NCI-H2081 (cell line): ENCODE results near the gene IBA57.
"Not testable (repeated sequence)": the region's sequence is repeated elsewhere in the genome, so short reads cannot be mapped to it uniquely, and the experiment has no call there.

ENCODE experiments used
- DNase-seq, 2 experiments: peaks; one replicate each; lab custom pipeline; 2025; lab: John Stamatoyannopoulos, UW

The IBA57 gene

DNA sequence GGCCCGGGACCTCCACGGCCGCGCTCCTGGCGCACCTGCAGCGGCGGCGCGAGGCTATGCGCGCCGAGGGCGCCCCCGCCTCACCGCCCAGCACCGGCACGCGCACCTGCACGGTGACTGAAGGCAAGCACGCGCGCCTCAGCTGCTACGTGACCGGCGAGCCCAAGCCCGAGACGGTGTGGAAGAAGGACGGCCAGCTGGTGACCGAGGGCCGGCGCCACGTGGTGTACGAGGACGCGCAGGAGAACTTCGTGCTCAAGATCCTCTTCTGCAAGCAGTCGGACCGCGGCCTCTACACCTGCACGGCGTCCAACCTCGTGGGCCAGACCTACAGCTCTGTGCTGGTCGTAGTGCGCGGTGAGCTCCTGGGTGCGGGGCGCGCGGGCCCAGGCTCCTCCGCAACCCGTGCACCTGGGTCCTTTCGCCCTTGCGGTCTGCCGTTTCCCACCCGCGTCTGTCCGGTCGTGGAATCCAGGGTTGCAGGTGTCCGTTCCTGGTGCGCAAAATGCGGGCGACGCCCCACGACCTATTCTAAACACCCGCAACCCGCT, 46.9 kb downstream of the IBA57 start:
- no peak for DNase-seq

DNA sequence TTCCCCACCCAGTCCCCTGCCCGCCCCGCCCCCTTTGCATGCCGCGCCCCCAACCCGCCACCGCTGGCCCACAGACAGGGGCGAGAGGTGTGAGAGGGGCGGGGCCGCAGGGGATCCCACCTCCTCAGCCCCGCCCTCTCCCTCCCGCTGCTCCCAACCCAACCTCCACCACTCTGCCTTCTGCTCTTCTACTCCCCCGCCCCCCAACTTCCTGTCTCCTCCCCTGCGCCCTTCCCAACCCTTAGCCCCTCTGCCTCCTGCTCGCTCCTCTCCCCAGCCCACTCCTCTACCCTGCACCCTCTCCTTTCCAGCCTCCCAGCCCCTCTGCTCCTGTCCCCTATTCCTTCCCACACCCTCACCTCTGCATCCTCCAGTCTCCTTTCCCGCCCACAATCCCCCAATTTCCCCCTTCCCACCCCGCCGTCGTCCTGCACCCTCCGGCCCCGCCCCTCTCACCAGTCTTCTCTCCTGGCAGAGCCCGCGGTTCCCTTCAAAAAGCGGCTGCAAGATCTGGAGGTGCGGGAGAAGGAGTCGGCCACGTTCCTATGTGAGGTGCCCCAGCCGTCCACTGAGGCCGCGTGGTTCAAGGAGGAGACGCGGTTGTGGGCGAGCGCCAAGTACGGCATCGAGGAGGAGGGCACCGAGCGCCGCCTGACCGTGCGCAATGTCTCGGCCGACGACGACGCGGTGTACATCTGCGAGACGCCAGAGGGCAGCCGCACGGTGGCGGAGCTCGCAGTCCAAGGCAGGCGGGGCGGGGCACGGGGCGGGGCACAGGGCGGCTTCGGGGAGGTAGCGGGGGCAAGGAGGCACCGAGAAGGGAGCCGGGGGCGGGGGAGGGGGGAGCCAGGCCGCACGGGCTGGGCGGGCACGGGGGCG, 47.6 kb downstream of the IBA57 start:
- DNase-seq, result peak; percentile 77 to 78

DNA sequence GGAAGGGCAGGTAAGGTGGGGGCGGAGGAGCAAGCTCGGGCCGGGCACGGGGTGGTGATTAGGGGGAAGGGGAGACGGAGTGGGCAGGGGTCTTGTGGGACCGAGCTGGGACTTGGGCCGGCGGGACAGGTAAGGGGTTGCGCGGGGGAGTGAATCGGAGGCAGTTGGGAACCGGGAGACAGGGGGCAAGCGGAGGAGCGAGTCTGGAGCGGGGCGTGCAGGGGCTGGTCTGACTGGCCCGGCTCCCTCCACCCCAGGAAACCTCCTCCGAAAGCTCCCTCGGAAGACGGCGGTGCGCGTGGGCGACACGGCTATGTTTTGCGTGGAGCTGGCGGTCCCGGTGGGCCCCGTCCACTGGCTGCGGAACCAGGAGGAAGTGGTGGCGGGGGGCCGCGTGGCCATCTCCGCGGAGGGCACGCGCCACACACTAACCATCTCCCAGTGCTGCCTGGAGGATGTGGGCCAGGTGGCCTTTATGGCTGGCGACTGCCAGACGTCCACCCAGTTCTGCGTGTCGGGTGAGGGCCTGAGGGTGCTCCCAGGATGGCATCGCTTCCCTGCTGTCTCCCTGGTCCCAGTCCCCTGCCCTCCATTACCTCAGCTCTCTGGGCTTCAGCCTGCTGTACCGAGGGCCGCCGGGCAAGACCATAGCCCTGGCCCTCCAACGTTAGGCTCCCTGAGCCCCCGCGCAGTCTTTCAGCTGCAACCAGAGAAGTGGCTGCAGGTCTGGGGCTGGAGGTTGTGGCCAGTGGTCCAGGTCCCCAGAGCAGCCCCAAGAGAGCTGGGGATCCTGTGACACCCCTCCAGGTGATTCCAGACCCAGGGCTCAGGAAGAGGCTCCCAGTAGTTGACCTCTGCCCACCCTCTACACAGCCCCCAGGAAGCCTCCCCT, 48.6 kb downstream of the IBA57 start:
- no peak for DNase-seq

GRCh38 chr1:228214921-228215662, 49.5 kb downstream of the IBA57 start:
- DNase-seq, result no peak

- no peak for DNase-seq
Measured at GRCh38 chr1:228215663-228216116, 50.1 kb downstream of the IBA57 start.

DNA sequence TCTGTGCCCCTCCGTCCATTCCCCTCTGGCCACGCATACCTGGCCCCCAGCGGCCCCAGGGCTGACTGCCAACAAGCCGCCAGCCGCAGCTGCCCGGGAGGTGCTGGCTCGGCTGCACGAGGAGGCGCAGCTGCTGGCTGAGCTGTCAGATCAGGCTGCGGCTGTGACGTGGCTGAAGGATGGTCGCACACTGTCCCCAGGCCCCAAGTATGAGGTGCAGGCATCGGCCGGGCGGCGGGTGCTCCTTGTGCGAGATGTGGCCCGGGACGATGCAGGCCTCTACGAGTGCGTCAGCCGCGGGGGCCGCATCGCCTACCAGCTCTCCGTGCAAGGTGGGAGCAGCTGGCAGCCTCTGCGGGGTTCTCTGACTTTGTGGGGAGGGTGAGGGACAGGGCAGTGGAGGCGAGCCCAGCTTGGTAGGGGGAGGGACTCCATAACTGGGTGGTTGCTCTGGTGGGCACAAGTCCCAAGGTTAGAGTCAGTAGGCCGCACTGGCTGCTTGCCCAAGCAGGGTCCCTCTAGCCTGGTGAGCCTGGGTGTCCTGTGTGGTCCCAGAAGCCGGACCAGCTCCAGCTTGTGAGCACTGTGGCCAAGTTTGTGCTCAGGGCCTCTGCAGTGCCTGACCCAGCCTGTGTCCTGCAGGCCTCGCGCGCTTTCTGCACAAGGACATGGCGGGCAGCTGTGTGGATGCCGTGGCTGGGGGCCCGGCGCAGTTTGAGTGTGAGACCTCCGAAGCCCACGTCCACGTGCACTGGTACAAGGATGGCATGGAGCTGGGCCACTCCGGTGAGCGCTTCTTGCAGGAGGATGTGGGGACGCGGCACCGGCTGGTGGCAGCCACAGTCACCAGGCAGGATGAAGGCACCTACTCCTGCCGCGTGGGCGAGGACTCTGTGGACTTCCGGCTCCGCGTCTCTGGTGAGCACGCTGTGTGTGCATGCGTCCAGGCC, 51.0 kb downstream of the IBA57 start:
- no peak for DNase-seq

GRCh38 chr1:228217551-228218344, 52.1 kb downstream of the IBA57 start:
- no peak for DNase-seq

DNA sequence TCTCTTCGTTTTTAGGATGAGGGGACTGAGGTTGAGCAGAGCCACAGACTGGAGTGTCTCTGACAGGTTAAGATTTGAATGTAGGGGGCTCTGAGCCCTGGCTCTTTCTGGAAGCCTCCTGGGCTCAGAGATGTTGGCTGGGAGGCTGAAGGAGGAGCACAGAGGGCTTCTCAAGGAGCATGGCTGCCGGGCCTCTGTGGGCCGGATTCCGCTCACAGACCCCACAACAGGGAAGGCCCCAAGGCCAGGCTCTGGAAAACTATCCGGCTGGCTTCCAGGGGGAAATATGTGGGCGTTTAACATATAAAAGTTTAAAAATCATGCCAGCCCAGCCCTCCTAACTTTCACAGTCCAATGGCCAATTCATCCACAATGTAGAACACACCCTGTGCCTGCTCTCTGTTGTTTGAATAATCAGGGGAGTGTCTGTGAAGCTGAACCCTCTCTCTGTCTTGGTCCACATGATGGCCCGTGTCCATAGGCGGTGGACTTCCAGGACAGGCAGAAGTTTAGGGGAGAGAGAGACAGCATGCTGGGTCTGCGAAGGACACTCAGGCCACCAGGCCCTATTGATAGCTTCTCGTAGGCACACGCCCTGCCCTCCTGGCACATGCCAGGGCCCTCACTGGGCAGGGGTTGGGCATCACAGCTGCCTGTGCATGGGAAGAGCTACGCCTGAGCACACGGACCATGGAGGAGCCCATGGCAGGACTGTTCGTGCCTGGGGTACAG, 53.1 kb downstream of the IBA57 start:
- no peak for DNase-seq

DNA sequence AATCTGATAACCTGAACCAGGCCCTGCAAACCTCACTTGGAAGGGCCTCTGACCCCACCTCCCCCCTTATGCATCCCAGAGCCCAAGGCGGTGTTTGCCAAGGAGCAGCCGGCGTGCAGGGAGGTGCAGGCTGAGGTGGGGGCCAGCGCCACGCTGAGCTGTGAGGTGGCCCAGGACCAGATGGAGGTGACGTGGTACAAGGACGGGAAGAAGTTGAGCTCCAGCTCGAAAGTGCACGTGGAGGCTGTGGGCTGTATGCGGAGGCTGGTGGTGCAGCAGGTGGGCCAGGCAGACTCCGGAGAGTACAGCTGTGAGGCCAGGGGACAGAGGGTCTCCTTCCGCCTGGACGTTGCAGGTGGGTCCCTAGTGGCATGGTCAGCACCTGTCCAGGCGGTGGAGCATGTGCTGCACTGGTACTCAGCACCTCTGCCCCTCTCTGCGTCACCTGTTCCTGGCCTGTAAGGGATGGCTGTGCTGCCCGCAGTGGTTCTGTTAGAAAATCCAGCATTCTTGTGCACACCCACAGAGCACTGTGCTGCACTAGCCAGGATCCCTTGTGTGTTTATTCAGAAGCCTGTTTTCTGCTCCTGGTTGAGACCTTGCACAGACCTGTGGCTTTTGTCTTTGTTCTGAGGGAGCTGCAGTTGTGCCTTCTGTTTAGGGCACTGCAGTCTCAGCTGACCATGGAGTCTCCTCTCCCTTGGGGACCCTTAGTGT, 53.8 kb downstream of the IBA57 start:
- no peak for DNase-seq

DNA sequence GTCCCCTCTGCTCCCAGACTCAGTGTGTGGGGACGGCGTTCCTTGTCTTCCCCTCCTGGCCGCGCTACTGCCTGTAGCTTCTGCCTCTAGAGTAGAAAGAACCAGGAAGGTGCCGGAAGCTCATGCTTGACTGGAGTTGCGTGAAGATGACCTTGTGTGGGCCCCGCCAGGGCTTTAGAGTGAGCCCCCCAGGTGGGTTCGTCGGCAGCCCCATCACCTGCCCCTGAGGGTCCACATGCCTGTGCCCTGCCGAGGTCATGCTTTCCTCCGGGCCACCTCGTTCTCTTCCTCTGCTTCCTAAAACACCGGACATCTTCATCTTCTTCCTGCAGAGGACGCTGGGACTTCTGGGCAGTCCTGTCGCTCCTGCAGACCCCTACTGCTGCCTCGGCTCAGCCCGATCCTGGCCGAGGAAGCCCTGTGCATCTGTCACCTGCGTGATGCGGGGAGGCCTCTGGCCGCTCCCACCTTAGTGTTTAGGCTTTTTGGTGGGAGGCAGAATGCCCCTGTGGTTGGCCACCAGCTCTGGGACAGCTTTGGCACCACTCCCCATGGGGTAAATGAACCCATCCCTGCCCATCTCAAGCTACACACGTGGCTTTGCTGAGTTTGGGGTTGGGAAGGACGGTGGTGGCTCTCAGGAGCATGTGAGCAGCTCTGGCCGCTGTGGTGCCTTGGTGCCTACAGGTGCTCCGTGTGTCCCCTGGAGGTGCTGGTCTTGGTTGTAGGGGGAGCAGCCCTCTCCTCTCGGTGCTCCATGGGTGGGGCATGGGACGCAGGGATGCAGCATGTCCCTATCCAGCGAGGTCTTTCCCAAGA, 54.6 kb downstream of the IBA57 start:
- no peak for DNase-seq

DNA sequence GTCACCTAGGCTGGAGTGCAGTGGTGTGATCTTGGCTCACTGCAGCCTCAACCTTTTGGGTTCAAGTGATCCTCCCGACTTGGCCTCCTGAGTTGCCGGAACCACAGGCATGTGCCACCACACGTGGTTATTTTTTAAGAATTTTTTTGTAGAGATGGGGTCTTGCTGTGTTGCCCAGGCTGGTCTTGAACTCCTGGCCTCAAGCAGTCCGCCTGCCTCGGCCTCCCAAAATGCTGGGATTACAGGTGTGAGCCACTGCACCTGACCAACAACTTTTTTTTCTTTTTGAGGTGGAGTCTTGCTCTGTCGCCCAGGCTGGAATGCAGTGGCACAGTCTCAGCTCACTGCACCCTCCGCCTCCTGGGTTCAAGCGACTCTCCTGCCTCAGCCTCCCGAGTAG, 55.5 kb downstream of the IBA57 start:
- DNase-seq, result not testable (repeated sequence)

GRCh38 chr1:228222548-228222947, 56.9 kb downstream of the IBA57 start:
- no peak for DNase-seq

DNA sequence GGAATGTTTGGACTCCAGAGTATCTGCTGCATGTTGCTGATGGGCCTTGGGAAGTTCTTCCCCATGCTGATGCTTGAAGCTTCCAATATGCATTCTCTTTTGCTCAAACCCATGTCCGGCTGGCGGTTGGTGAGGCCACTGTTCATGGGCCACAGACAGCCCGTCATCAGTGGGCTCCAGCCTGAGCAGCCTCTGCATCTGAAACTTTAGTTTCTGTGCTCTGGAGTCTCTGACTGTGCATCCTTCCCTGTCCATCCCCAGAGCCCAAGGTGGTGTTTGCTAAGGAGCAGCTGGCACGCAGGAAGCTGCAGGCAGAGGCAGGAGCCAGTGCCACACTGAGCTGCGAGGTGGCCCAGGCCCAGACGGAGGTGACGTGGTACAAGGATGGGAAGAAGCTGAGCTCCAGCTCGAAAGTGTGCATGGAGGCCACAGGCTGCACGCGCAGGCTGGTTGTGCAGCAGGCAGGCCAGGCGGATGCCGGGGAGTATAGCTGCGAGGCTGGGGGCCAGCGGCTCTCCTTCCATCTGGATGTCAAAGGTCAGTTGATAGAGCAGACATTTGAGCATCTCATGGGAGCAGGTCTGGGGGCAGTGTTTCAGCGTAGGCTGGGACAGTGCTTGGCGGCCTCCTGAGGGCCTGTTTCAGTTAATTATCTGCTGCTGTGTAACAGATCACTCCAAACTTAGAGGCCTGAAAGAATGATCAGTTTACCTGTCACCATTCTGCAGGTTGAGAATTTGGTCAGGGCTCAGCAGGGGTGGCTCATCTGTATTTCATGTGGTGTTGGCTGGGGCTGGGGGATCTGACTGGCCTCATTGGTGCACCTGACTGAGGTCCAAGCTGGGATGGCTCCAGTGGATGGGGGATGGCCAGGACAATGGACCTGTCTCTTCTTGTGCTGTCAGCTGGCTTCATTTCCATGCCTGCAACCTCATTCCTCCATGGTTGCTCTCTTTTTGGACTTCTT, 58.9 kb downstream of the IBA57 start:
- no peak for DNase-seq

DNA sequence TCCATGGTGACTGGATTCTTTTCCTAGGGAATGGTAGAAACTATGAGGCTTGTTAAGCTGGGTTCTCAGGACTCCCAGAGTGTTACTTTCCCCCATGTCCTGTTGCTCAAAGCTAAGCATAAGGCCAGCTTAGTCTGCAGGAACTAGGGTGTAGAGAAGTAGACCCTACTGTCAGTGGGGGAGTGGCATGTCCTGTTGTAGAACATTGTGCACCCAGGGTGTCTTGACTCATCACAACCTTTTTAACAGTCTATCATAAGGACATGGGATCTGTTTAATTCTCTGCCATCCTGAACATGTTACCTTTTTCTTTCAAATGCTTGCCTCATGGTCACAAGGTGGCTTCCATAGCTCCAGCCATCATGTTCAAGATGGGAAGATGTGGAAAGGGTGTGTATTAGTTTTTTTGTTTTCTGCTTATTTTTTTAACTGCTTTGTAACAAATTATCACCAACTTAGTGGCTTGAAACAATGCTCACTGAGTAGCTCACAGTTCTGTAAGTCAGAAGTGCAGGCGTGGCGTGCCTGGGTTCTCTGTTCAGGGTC, 59.6 kb downstream of the IBA57 start:
- no peak for DNase-seq

DNA sequence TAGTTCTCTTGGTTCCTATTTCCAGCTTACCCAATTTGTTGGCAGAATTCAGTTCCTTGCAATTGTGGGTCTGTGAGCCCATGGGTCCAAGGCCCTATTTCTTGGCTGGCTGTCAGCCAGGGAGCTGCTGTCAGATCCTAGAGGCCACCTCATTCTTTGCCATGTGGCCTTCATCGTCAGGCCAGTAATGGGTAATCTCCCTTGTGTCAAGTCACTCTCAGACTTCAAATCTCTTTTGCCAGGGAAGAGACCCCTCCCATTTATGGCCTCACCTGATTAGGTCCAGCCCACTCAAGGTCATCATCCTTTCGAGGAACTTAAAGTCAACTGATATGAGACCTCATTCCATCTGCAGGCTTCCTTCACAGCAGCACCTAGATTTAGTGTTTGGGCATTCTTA, 60.1 kb downstream of the IBA57 start:
- no peak for DNase-seq
